H1 (cell line): Measurements from ENCODE around the gene WSCD2.

Experiments used
- CHD2 ChIP-seq: IDR thresholded peaks from 2 replicates; pipeline ENCODE4 v1.6.1; 2012; ENCODE audit warnings: low read length, improper control_type of control experiment
- EP300 ChIP-seq, 2 experiments: IDR thresholded peaks; 1 replicate in 1 of 2; 2 replicates in 1 of 2; pipeline ENCODE4 v1.6.1; 2011 to 2012; ENCODE audit warnings: low read depth in 2 of 2, low read length in 2 of 2, mild to moderate bottlenecking in 2 of 2, borderline replicate concordance in 1 of 2, inconsistent platforms in 1 of 2, moderate library complexity in 1 of 2
- GABPA ChIP-seq: IDR thresholded peaks from 2 replicates; pipeline ENCODE4 v1.6.1; 2011; ENCODE audit warnings: mild to moderate bottlenecking, low read length, moderate library complexity, borderline replicate concordance; ENCODE audit not compliant: insufficient read depth
- JUND ChIP-seq: IDR thresholded peaks from 2 replicates; pipeline ENCODE4 v1.6.1; 2011; ENCODE audit warnings: mild to moderate bottlenecking, improper control_type of control experiment, low read length
- MAFK ChIP-seq: IDR thresholded peaks from 2 replicates; pipeline ENCODE4 v1.6.1; 2012; ENCODE audit warnings: low read depth, mild to moderate bottlenecking, improper control_type of control experiment, low read length
- POLR2A ChIP-seq, 2 experiments: IDR thresholded peaks; 1 replicate in 1 of 2; 2 replicates in 1 of 2; pipeline ENCODE4 v1.6.1; 2011; ENCODE audit warnings: low read depth in 2 of 2, low read length in 2 of 2, mild to moderate bottlenecking in 2 of 2; ENCODE audit errors: control extremely low read depth in 1 of 2
- POLR2AphosphoS5 ChIP-seq: IDR thresholded peaks from 2 replicates; pipeline ENCODE4 v1.6.1; 2011; ENCODE audit warnings: low read depth, low read length
- SIN3A ChIP-seq, 2 experiments: IDR thresholded peaks in 1 of 2; conservative IDR thresholded peaks in 1 of 2; 2 replicates each; pipeline ENCODE4 v1.6.1; 2011 to 2012; ENCODE audit warnings: low read length in 2 of 2, improper control_type of control experiment in 1 of 2, low read depth in 1 of 2, mild to moderate bottlenecking in 1 of 2
- SP1 ChIP-seq: IDR thresholded peaks from 2 replicates; pipeline ENCODE4 v1.6.1; 2011; ENCODE audit warnings: low read depth, low read length
- SUZ12 ChIP-seq: fragments of 200-600 bp; sonication (generic); IDR thresholded peaks from 2 replicates; pipeline ENCODE4 v1.6.1; 2012; ENCODE audit warnings: mild to moderate bottlenecking, inconsistent platforms, low read length, moderate library complexity, mixed read lengths
- TF ChIP-seq, protein P1 (sequence below): IDR thresholded peaks from 2 replicates; pipeline ENCODE4 v1.6.1; 2012; ENCODE audit warnings: inconsistent platforms
- TF ChIP-seq, protein P2 (sequence below), 3 experiments: IDR thresholded peaks; 1 replicate in 2 of 3; 2 replicates in 1 of 3; pipeline versions ENCODE4 v1.5.1 to v1.6.1; 2011; ENCODE audit warnings: low read length in 3 of 3, mild to moderate bottlenecking in 3 of 3, inconsistent platforms in 2 of 3, low read depth in 1 of 3, moderate library complexity in 1 of 3; ENCODE audit not compliant: insufficient read depth in 1 of 3; ENCODE audit errors: control extremely low read depth in 1 of 3
- TF ChIP-seq, protein P3 (sequence below): IDR thresholded peaks from 2 replicates; pipeline ENCODE4 v1.6.1; 2011; ENCODE audit warnings: low read depth, mild to moderate bottlenecking, low read length; ENCODE audit not compliant: insufficient read depth
- TF ChIP-seq, protein P4 (sequence below): IDR thresholded peaks from 2 replicates; pipeline ENCODE4 v1.6.1; 2011; ENCODE audit warnings: low read length, improper control_type of control experiment

DNA sequence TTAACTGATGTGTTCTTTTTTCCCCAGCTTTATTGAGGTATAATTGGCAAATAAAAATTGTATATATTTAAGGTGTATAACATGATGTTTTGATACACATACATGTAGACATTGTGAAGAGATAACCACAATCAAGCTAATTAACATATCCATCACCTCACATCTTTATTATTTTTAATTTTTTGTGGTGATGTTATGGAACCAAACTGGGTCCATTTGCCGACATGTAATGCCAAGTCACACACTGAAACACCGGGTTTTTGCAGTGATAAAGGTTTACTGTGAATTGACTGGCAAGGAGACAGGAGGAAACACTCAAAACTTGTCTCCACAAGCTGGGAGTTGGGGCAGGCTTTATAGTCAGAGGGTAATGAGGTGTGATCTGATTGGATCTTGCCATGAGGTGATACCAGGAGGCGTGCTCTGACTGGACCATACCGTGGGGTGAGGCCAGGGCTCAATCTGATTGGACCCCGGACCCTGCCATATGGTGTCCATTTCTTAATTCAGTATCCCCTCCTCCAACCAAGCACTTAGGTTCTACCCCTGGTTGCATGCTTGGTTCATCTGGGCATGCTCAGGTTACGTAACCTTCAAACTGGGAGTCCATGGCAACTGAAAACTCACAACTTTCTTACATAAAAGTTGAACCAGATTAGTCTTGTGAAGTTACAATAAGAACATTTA is 11.8 kb upstream of the WSCD2 start:
- TF ChIP-seq, protein P1, sequence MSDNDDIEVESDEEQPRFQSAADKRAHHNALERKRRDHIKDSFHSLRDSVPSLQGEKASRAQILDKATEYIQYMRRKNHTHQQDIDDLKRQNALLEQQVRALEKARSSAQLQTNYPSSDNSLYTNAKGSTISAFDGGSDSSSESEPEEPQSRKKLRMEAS: 0 out of 2 replicates have a peak, but pooled peaks have one; percentile 22
- TF ChIP-seq, protein P2, sequence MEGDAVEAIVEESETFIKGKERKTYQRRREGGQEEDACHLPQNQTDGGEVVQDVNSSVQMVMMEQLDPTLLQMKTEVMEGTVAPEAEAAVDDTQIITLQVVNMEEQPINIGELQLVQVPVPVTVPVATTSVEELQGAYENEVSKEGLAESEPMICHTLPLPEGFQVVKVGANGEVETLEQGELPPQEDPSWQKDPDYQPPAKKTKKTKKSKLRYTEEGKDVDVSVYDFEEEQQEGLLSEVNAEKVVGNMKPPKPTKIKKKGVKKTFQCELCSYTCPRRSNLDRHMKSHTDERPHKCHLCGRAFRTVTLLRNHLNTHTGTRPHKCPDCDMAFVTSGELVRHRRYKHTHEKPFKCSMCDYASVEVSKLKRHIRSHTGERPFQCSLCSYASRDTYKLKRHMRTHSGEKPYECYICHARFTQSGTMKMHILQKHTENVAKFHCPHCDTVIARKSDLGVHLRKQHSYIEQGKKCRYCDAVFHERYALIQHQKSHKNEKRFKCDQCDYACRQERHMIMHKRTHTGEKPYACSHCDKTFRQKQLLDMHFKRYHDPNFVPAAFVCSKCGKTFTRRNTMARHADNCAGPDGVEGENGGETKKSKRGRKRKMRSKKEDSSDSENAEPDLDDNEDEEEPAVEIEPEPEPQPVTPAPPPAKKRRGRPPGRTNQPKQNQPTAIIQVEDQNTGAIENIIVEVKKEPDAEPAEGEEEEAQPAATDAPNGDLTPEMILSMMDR (IDR thresholded peaks at IDR 0.05; ENCODE audit: control extremely low read depth in 1 of 3, insufficient read depth in 1 of 3, low read depth in 1 of 3, low read length in 3 of 3): no peak
- TF ChIP-seq EP300 (IDR thresholded peaks at IDR 0.05; ENCODE audit: borderline replicate concordance in 1 of 2, low read depth in 2 of 2, low read length in 2 of 2) (no peak), POLR2A (IDR thresholded peaks at IDR 0.05; ENCODE audit: control extremely low read depth in 1 of 2, low read depth in 2 of 2, low read length in 2 of 2) (no peak), JUND (no peak), GABPA (no peak), SUZ12 (no peak), POLR2AphosphoS5 (no peak), CHD2 (no peak), SIN3A (conservative IDR thresholded peaks at IDR 0.05 in 1 of 2, IDR thresholded peaks at IDR 0.05 in 1 of 2; ENCODE audit: low read depth in 1 of 2, low read length in 2 of 2) (no peak), MAFK (no peak), SP1 (0 out of 2 replicates have a peak, but pooled peaks have one; percentile 28)
- TF ChIP-seq, protein P3, sequence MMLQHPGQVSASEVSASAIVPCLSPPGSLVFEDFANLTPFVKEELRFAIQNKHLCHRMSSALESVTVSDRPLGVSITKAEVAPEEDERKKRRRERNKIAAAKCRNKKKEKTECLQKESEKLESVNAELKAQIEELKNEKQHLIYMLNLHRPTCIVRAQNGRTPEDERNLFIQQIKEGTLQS: no peak
- TF ChIP-seq, protein P4, sequence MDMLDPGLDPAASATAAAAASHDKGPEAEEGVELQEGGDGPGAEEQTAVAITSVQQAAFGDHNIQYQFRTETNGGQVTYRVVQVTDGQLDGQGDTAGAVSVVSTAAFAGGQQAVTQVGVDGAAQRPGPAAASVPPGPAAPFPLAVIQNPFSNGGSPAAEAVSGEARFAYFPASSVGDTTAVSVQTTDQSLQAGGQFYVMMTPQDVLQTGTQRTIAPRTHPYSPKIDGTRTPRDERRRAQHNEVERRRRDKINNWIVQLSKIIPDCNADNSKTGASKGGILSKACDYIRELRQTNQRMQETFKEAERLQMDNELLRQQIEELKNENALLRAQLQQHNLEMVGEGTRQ: no peak
